ENCODE results near the gene GSTM4.

GRCh38 chr1:109650609-109651008 is 5.3 kb upstream of the GSTM4 start:
- TF ChIP-seq, protein P1, sequence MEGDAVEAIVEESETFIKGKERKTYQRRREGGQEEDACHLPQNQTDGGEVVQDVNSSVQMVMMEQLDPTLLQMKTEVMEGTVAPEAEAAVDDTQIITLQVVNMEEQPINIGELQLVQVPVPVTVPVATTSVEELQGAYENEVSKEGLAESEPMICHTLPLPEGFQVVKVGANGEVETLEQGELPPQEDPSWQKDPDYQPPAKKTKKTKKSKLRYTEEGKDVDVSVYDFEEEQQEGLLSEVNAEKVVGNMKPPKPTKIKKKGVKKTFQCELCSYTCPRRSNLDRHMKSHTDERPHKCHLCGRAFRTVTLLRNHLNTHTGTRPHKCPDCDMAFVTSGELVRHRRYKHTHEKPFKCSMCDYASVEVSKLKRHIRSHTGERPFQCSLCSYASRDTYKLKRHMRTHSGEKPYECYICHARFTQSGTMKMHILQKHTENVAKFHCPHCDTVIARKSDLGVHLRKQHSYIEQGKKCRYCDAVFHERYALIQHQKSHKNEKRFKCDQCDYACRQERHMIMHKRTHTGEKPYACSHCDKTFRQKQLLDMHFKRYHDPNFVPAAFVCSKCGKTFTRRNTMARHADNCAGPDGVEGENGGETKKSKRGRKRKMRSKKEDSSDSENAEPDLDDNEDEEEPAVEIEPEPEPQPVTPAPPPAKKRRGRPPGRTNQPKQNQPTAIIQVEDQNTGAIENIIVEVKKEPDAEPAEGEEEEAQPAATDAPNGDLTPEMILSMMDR (IDR thresholded peaks at IDR 0.05; ENCODE audit: low read length) = no peak
- TF ChIP-seq EZH2 (IDR thresholded peaks at IDR 0.05; ENCODE audit: borderline replicate concordance, low read length) = no peak
